ENCODE measurements around the gene COL8A1.

DNA sequence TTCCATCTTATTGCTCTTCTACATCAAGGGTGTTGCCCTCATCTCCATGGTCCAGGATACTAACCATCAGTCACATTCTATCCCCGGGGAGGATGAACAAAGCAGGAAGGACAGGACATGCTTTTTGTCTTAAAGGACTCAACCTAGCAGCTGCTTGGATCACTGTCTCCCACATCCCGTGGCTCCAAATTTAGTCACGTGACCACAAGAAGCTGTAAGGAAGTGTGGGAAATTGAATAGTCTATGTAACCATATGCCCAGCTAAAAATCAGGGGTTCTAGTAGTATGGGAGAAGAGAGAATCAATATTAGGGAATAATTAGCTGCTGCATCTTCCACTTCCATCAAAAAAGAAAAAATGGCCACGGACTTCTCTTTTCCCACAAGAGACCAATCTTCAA, 161.0 kb downstream of the COL8A1 start:
- TF ChIP-seq, protein P1, sequence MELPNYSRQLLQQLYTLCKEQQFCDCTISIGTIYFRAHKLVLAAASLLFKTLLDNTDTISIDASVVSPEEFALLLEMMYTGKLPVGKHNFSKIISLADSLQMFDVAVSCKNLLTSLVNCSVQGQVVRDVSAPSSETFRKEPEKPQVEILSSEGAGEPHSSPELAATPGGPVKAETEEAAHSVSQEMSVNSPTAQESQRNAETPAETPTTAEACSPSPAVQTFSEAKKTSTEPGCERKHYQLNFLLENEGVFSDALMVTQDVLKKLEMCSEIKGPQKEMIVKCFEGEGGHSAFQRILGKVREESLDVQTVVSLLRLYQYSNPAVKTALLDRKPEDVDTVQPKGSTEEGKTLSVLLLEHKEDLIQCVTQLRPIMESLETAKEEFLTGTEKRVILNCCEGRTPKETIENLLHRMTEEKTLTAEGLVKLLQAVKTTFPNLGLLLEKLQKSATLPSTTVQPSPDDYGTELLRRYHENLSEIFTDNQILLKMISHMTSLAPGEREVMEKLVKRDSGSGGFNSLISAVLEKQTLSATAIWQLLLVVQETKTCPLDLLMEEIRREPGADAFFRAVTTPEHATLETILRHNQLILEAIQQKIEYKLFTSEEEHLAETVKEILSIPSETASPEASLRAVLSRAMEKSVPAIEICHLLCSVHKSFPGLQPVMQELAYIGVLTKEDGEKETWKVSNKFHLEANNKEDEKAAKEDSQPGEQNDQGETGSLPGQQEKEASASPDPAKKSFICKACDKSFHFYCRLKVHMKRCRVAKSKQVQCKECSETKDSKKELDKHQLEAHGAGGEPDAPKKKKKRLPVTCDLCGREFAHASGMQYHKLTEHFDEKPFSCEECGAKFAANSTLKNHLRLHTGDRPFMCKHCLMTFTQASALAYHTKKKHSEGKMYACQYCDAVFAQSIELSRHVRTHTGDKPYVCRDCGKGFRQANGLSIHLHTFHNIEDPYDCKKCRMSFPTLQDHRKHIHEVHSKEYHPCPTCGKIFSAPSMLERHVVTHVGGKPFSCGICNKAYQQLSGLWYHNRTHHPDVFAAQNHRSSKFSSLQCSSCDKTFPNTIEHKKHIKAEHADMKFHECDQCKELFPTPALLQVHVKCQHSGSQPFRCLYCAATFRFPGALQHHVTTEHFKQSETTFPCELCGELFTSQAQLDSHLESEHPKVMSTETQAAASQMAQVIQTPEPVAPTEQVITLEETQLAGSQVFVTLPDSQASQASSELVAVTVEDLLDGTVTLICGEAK (IDR thresholded peaks at IDR 0.05; ENCODE audit: borderline replicate concordance): no peak
- no peak for TF ChIP-seq TCF12 (IDR thresholded peaks at IDR 0.05; ENCODE audit: low read depth, low read length)
- TF ChIP-seq, protein P2, sequence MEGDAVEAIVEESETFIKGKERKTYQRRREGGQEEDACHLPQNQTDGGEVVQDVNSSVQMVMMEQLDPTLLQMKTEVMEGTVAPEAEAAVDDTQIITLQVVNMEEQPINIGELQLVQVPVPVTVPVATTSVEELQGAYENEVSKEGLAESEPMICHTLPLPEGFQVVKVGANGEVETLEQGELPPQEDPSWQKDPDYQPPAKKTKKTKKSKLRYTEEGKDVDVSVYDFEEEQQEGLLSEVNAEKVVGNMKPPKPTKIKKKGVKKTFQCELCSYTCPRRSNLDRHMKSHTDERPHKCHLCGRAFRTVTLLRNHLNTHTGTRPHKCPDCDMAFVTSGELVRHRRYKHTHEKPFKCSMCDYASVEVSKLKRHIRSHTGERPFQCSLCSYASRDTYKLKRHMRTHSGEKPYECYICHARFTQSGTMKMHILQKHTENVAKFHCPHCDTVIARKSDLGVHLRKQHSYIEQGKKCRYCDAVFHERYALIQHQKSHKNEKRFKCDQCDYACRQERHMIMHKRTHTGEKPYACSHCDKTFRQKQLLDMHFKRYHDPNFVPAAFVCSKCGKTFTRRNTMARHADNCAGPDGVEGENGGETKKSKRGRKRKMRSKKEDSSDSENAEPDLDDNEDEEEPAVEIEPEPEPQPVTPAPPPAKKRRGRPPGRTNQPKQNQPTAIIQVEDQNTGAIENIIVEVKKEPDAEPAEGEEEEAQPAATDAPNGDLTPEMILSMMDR (IDR thresholded peaks at IDR 0.05 in 2 of 3, conservative IDR thresholded peaks at IDR 0.05 in 1 of 3; ENCODE audit: control insufficient read depth in 2 of 3, extremely low read depth in 1 of 3, insufficient read depth in 1 of 3, low read depth in 3 of 3, low read length in 3 of 3): no peak
- no peak for TF ChIP-seq POLR2A (IDR thresholded peaks at IDR 0.05; ENCODE audit: low read depth, low read length)

Measured in GM12878 (cell line).